Hematopoietic multipotent progenitor cell treated with erythropoietin and hydrocortisone succinate and interleukin-3 and kit ligand, for 17 days (in vitro differentiated cells): ENCODE results near the gene PRDM4.
"Not testable (repeated sequence)": the region's sequence is repeated elsewhere in the genome, so short reads cannot be mapped to it uniquely, and the experiment has no call there.

Experiments
- DNase-seq: peaks from one replicate; pipeline ENCODE4 v3.0.0-alpha.2; 2015; ENCODE audit warnings: low spot score

The PRDM4 gene

GRCh38 chr12:107767466-107767865 lies 6.5 kb upstream of the PRDM4 start:
- DNase-seq = no peak

GRCh38 chr12:107765316-107765715 lies 4.4 kb upstream of the PRDM4 start:
- DNase-seq = no peak

DNA sequence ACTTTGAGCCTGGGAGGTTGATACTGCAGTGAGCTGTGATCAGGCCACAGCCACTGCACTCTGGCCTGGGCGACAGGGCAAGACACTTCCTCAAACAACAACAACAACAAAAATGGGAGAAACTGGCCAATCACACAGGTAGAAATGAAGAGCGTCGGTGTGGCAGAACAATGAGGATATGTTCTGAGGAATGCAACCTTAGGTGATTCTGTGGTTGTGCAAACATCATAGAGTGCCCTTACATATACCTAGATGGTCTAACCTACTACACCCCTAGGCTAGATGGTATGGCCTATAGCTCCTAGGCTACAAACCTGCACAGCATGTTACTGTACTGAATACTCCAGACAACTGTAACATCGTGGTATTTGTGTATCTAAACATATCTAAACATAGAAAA lies 3.7 kb upstream of the PRDM4 start:
- DNase-seq = no peak

DNA sequence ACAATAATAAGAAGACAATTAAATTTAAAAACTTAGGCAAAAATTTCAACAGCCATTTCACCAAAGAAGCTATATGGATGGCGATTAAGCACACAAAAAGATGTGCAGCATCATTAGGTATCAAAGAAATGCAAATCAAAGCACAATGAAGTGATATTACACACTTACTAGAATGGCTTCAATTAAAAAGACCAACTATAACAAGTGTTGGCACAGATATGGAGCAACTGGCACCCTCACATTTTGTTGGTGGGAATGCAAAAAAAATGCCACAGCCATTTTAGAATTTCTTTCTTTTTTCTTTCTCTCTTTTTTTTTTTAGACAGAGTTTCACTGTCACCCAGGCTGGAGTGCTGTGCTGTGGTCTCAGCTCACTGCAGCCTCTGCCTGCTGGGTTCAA lies 1.9 kb upstream of the PRDM4 start:
- no peak for DNase-seq

DNA sequence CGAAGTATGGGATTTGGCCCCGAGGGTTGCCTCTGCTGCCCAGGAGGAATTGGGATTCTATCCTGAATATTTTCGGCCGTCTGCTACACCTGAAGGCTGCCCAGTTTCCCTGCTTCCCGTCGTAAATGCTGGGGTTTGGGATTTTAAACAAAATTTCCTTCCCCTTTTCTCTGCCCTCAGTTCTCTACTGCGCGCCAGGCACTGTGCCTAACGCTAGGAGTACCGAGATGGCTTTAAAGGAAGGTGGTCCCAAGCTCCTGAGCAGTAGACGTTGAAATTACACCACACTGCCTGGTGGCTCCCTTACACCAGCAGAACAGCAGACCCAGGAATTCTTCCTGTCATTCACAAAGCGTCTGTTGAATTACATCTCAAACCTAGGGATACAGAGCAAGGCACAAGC lies 566 bp upstream of the PRDM4 start:
- DNase-seq = no peak

DNA sequence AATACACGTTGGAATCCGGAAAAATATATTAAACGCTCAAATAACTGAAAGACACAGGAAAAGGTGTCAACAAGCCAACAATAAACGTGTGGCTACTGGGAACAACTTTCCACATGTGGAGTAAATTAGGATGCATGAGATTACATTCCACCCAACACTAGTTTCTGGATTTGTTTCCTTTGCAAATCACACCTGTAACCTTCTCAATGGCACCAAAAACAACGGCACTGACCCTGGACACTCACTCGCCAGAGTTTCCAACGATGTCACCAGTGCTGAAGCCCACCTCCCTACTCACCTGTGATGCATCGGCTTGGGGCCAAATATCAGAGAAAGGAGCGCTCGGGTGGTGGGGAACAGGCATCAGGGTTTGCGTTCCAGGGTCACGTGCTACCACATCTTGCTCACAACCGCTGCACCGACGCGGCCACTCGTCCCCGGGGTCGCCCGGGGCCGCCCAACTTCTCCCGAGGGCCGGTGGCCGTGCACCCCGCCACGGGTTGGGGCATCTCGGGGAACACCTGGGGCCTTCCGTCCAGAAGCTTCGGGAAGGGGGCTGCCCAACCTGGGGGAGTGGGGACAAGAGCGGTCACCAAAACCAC lies 629 bp downstream of the PRDM4 start:
- peak; percentile 18 for DNase-seq

- peak; percentile 20 for DNase-seq
Measured at GRCh38 chr12:107759410-107759809, 1.5 kb downstream of the PRDM4 start.

- no peak for DNase-seq
Measured at GRCh38 chr12:107749083-107749482, 11.9 kb downstream of the PRDM4 start.

GRCh38 chr12:107748472-107748871 lies 12.5 kb downstream of the PRDM4 start:
- no peak for DNase-seq

DNA sequence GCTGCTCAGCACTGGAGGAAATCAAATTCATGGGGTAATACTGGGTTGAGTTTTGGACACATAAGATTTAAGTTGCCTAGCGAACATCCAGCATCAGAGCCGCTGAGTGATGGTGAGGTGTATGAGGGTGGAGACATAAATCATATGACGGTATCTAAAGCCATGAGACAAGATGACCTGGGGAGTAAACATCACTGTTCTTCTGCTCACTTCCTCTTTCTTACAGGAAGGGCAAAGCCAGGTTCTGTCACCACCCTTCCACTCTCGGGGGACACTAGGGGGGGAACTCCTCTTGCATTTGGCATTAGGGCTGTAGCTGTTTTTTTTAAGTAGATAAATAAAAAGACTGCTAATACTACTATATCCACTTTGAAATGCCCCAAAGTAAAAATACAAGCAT lies 24.0 kb downstream of the PRDM4 start:
- DNase-seq = no peak

DNA sequence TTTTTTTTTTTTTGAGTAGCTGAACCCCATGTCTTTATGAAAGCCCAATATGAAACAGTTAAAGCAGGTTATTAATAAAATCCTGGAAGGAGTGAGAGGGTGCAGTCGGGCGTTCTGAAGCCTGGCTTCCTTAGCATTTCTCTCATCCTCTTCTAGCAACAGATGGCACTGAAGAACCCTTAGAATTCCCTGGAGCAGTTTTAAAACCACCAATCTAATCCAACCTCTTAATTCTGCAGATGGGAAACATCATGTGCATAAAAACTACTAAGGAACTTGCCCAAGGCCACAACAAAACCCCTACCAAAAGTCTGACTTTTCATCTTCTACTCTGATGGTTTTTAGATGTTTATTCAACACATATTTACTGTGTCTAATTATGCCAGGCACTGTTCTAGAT lies 25.2 kb downstream of the PRDM4 start:
- DNase-seq = no peak

DNA sequence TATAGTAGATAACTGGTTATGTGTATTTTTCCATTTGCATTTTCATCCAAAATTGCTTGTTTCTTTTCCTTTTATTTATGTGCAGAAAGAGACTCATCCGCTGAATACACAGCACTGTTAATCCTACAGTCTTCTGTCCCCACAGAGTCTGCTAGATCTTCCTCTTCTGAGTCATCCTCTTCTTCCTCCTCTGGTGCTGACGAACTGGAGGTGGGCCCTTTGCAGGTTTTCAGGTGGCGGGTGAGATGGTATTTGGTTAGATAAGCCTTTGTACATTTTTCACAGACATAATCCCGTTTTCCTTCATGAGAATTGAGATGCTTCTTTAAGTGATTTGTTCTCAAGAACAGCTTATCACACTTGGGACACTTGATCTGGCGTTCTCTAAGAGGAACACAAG lies 26.8 kb downstream of the PRDM4 start:
- DNase-seq = no peak

- no peak for DNase-seq
Measured at GRCh38 chr12:107732365-107732764, 28.6 kb downstream of the PRDM4 start.

GRCh38 chr12:107731366-107731765 lies 29.6 kb downstream of the PRDM4 start:
- DNase-seq = no peak

- DNase-seq = no peak
Measured at GRCh38 chr12:107730618-107731341, 30.2 kb downstream of the PRDM4 start.

- DNase-seq = not testable (repeated sequence)
Measured at GRCh38 chr12:107727742-107728141, 33.2 kb downstream of the PRDM4 start.

DNA sequence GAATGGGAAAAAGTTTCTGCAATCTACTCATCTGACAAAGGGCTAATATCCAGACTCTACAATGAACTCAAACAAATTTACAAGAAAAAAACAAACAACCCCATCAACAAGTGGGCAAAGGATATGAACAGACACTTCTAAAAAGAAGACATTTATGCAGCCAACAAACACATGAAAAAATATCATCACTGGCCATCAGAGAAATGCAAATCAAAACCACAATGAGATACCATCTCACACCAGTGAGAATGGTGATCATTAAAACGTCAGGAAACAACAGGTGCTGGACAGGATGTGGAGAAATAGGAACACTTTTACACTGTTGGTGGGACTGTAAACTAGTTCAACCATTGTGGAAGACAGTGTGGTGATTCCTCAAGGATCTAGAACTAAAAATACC lies 33.6 kb downstream of the PRDM4 start:
- not testable (repeated sequence) for DNase-seq

- no peak for DNase-seq
Measured at GRCh38 chr12:107718606-107719005, 42.3 kb downstream of the PRDM4 start.

- DNase-seq = no peak
Measured at GRCh38 chr12:107715780-107716179, 45.2 kb downstream of the PRDM4 start.

DNA sequence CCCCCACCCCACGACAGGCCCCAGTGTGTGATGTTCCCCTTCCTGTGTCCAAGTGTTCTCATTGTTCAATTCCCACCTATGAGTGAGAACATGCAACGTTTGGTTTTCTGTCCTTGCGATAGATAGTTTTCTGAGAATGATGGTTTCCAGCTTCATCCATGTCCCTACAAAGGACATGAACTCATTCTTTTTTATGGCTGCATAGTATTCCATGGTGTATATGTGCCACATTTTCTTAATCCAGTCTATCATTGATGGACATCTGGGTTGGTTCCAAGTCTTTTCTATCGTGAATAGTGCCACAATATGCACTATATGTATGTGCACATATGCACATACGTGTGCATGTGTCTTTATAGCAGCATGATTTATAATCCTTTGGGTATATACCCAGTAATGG lies 55.4 kb downstream of the PRDM4 start:
- not testable (repeated sequence) for DNase-seq

DNA sequence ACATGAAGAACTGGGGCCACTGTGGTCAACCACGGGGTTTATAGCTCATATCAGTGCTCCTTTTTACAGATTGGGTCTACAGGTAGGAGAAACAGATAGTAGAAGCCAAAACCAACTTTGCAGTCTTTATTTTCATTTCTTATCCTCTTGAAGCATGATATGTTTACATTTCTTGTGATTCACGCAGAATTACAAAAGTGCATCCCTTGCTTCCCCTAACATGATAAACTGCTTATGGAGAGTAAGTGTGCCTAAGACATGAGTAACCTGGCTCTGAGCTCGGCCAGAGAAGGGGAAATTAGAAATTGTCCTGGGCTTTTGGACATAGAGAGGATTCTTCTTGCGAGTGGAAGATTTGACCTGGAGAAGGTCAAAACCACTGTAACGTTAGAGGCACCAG lies 56.9 kb downstream of the PRDM4 start:
- no peak for DNase-seq

- no peak for DNase-seq
Measured at GRCh38 chr12:107702106-107702505, 58.8 kb downstream of the PRDM4 start.

- DNase-seq = peak; percentile 62
Measured at GRCh38 chr12:107695772-107696171, 65.2 kb downstream of the PRDM4 start.
